NOMO-1 (cell line): ENCODE measurements around the gene NDEL1.
A peak's percentile ranks its signal among the peaks of the same experiment; 100 is the strongest.

ENCODE experiments used
- DNase-seq, 2 experiments: peaks; one replicate each; lab custom pipeline; 2025; ENCODE audit not compliant: unreplicated experiment in 2 of 2; lab: John Stamatoyannopoulos, UW

The NDEL1 gene

GRCh38 chr17:8413328-8413727, 22.4 kb upstream of the NDEL1 start:
- no peak for DNase-seq

- no peak for DNase-seq
Measured at GRCh38 chr17:8413938-8414337, 21.7 kb upstream of the NDEL1 start.

GRCh38 chr17:8417806-8418205, 17.9 kb upstream of the NDEL1 start:
- peak; percentile 83 to 88 for DNase-seq

- DNase-seq, result no peak
Measured at GRCh38 chr17:8418471-8418870, 17.2 kb upstream of the NDEL1 start.

GRCh38 chr17:8419305-8419704, 16.4 kb upstream of the NDEL1 start:
- DNase-seq, result no peak

GRCh38 chr17:8420041-8420934, 15.4 kb upstream of the NDEL1 start:
- peak; percentile 15 to 65 for DNase-seq

- DNase-seq, result no peak
Measured at GRCh38 chr17:8421571-8421970, 14.1 kb upstream of the NDEL1 start.

- DNase-seq, result no peak
Measured at GRCh38 chr17:8426094-8426720, 9.5 kb upstream of the NDEL1 start.

GRCh38 chr17:8426802-8427201, 8.9 kb upstream of the NDEL1 start:
- no peak for DNase-seq

- DNase-seq, result no peak
Measured at GRCh38 chr17:8430966-8431365, 4.7 kb upstream of the NDEL1 start.

GRCh38 chr17:8436169-8436843, 622 bp downstream of the NDEL1 start:
- peak; percentile 54 to 56 for DNase-seq

GRCh38 chr17:8436844-8437171, 1.1 kb downstream of the NDEL1 start:
- no peak for DNase-seq

GRCh38 chr17:8438441-8438840, 2.8 kb downstream of the NDEL1 start:
- no peak for DNase-seq

- DNase-seq, result no peak
Measured at GRCh38 chr17:8439681-8440080, 4.0 kb downstream of the NDEL1 start.

GRCh38 chr17:8441690-8442089, 6.0 kb downstream of the NDEL1 start:
- DNase-seq, result no peak

GRCh38 chr17:8442310-8442709, 6.6 kb downstream of the NDEL1 start:
- no peak for DNase-seq

GRCh38 chr17:8443756-8444155, 8.1 kb downstream of the NDEL1 start:
- DNase-seq, result no peak

- DNase-seq, result no peak
Measured at GRCh38 chr17:8444494-8444893, 8.8 kb downstream of the NDEL1 start.

GRCh38 chr17:8445536-8445935, 9.9 kb downstream of the NDEL1 start:
- no peak for DNase-seq

- DNase-seq, result no peak
Measured at GRCh38 chr17:8447799-8448198, 12.1 kb downstream of the NDEL1 start.

GRCh38 chr17:8448310-8448709, 12.6 kb downstream of the NDEL1 start:
- DNase-seq, result no peak
